ENCODE results near the gene ERBB2.
"Not testable (repeated sequence)": the region's sequence is repeated elsewhere in the genome, so short reads cannot be mapped to it uniquely, and the experiment has no call there.

The ERBB2 gene

GRCh38 chr17:39705786-39706348 is 6.0 kb downstream of the ERBB2 start:
- DNase-seq: no peak

DNA sequence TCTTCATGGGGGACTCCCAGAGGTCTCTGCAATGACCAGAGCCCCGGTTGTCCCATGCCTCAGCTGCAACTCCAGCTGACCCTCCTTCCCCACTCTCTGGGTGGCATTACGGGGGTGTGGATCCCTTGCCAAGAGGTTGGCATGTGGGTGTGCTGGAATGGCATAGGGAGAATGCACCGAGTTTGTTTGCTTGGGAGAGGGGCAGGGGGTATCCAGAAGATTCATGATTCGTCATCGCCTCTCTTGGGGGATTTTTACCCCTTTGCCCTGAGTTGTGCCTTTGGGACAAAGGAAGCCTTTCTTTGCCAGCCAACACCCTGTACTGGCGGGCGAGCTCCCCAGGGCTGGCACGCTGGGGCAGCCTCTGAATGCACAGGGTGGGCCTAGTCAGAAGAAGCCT is 6.5 kb downstream of the ERBB2 start:
- DNase-seq: no peak

DNA sequence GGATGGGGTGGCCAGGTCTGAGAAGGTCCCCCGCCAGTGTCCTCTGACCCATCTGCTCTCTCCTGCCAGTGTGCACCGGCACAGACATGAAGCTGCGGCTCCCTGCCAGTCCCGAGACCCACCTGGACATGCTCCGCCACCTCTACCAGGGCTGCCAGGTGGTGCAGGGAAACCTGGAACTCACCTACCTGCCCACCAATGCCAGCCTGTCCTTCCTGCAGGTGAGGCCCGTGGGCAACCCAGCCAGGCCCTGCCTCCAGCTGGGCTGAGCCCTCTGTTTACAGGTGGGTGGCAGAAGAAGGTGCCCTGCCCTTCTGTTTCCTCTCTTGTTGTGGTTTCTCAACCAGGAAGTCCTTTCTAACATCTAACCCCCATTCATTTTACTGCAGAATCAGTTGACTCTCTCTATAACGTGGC is 7.1 kb downstream of the ERBB2 start:
- no peak for DNase-seq

GRCh38 chr17:39709319-39709997 is 9.6 kb downstream of the ERBB2 start:
- no peak for DNase-seq

DNA sequence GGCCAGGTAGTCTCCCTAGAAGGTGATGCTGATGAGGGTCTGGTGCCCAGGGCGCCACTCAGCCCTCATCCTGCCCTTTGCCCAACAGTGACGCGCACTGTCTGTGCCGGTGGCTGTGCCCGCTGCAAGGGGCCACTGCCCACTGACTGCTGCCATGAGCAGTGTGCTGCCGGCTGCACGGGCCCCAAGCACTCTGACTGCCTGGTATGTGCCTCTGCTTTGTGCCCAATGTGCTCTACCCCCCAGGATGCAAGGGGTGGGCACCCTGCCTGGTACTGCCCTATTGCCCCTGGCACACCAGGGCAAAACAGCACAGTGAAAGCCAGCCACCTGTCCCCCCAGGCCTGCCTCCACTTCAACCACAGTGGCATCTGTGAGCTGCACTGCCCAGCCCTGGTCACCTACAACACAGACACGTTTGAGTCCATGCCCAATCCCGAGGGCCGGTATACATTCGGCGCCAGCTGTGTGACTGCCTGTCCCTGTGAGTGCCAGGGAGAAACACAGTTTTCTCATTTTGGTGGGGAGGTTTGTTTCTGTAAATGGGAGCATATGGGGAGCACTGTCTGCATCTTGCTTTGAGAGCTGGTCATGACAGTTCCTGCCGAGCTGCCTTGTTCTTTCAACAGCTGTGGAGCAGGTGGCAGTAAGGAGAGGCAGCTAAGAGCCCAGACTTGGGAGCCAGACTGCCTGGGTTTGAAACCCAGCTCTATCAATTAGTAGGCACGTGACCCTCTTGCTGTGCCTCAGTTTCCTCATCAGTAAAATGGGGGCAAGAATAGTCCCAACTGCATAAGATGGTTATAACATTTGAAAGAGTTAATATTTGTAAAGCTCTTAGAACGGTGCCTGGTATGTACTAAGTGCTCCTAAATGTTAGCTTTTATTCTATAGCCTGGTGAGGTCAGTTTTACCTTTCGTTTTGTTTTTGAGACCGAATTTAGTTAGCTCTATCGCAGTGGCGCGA is 10.4 kb downstream of the ERBB2 start:
- DNase-seq: no peak

- DNase-seq: not testable (repeated sequence)
Measured at GRCh38 chr17:39711071-39711470, 11.2 kb downstream of the ERBB2 start.

- no peak for DNase-seq
Measured at GRCh38 chr17:39711851-39712250, 12.0 kb downstream of the ERBB2 start.

DNA sequence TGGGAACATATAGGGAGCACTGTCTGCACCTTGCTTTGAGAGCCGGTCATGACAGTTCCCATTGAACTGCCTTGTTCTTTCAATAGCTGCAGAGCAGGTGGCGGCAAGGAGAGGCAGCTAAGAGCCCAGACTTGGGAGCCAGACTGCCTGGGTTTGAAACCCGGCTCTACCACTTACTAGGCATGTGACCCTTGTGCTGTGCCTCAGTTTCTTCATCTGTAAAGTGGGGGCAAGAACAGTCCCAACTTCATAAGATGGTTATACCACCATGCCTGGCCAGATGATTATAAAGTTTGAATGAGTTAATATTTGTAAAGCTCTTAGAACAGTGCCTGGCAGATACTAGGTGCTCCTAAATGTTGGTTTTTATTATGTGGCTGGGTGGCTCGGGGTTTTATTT is 14.4 kb downstream of the ERBB2 start:
- DNase-seq: no peak

DNA sequence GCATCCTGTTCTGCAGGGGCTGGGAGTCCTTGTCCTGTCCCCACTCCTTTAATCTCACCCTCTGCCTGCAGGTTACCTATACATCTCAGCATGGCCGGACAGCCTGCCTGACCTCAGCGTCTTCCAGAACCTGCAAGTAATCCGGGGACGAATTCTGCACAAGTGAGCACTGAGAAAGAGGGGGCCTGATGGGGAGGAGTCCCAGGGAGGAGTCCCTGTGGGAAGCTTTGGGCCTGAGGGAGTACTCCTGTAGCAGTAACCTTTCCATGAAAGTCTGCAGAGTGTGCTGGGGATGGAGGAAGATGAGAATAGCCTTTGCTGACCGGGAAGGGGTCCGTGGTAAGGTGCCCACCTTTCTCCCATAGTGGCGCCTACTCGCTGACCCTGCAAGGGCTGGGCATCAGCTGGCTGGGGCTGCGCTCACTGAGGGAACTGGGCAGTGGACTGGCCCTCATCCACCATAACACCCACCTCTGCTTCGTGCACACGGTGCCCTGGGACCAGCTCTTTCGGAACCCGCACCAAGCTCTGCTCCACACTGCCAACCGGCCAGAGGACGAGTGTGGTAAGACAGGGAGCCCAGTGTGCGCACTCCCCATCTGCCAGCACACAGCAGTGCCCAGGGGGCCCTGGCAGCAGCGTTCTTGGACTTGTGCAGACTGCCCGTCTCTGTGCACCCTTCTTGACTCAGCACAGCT is 15.7 kb downstream of the ERBB2 start:
- DNase-seq: no peak

- no peak for DNase-seq
Measured at GRCh38 chr17:39716073-39716818, 16.4 kb downstream of the ERBB2 start.

- DNase-seq: no peak
Measured at GRCh38 chr17:39716879-39717536, 17.1 kb downstream of the ERBB2 start.

GRCh38 chr17:39717660-39718059 is 17.8 kb downstream of the ERBB2 start:
- no peak for DNase-seq

DNA sequence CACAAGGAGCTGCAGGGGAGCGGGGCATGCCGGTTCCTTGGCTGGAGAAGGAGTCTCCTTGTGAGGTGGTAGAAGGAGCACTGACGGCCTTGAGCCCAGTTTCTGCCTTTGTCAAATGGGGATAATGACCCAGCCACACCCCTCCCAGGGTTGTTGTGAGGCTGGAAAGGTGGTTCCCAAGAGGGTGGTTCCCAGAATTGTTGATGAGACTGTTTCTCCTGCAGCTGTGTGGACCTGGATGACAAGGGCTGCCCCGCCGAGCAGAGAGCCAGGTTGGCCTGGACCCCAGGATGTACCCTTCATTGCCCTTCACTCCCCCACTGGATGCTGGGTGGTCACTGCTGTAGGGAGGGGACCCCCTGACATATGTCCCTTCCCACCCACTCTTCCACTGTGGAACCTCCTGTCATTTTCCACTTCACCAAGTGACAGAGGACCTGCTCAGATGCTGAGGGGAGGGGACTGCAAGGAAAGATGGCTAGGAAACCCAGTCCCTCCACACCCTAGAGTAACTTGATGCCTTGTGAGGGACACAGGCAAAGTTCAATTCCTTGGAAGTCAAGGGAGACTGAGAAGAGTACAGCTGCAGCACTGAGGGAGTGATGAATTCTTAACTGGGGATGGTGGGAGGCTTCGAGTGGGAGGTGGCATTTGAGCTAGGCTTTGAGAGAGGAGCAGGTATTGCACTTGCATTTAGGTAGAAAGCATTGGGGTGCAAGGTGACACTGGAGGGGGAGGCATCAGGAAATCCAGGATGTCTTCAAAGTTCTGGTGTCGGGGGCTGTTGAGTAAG is 19.9 kb downstream of the ERBB2 start:
- DNase-seq: no peak

DNA sequence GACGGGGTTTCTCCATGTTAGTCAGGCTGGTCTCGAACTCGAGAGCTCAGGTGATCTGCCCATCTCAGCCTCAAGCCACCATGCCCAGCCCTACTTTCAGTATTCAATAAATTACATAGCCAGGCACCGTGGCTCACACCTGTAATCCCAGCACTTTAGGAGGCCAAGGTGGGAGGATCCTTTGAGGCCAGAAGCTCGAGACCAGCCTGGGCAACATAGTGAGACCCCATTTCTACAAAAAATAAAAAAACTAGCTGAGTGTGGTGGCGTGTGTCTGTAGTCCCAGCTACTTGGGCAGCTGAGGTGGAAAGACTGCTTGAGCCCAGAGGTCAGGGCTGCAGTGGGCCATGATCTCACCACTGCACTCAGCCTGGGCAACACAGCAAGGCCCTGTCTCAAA is 22.2 kb downstream of the ERBB2 start:
- no peak for DNase-seq

- DNase-seq: peak; percentile 50
Measured at GRCh38 chr17:39722965-39723848, 23.3 kb downstream of the ERBB2 start.

- DNase-seq: no peak
Measured at GRCh38 chr17:39724731-39725130, 24.9 kb downstream of the ERBB2 start.

- DNase-seq: not testable (repeated sequence)
Measured at GRCh38 chr17:39725923-39726322, 26.1 kb downstream of the ERBB2 start.

DNA sequence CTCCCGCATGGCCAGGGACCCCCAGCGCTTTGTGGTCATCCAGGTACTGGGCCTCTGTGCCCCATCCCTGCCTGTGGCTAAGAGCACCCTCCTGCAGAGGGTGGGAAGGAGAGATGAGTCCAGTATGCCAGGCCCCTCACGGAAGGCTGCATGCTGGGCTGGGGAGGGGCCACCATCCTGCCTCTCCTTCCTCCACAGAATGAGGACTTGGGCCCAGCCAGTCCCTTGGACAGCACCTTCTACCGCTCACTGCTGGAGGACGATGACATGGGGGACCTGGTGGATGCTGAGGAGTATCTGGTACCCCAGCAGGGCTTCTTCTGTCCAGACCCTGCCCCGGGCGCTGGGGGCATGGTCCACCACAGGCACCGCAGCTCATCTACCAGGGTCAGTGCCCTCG is 26.8 kb downstream of the ERBB2 start:
- no peak for DNase-seq

DNA sequence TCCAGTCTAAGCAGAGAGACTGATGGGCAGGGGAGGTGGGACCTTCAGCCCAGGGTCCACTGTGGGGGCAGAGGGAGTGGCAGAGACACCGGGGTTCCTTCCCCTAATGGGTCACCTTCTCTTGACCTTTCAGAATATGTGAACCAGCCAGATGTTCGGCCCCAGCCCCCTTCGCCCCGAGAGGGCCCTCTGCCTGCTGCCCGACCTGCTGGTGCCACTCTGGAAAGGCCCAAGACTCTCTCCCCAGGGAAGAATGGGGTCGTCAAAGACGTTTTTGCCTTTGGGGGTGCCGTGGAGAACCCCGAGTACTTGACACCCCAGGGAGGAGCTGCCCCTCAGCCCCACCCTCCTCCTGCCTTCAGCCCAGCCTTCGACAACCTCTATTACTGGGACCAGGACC is 27.7 kb downstream of the ERBB2 start:
- no peak for DNase-seq

- no peak for DNase-seq
Measured at GRCh38 chr17:39729280-39729851, 29.5 kb downstream of the ERBB2 start.

Measured in activated CD4-positive, alpha-beta T cell treated with anti-CD3 and anti-CD28 coated beads for 48 hours (primary cell).